DMS79 treated with DMSO at 0.1 percent for 48 hours (cell line): Measurements from ENCODE around the gene GTPBP8.
"Not testable (repeated sequence)": the region's sequence is repeated elsewhere in the genome, so short reads cannot be mapped to it uniquely, and the experiment has no call there.

Source experiments
- DNase-seq: peaks from one replicate; lab custom pipeline; 2025; lab: John Stamatoyannopoulos, UW

The GTPBP8 gene

GRCh38 chr3:113000691-113001090, 9.9 kb downstream of the GTPBP8 start:
- no peak for DNase-seq

- no peak for DNase-seq
These were observed 11.3 kb downstream of the GTPBP8 start for GRCh38 chr3:113002037-113002436.

DNA sequence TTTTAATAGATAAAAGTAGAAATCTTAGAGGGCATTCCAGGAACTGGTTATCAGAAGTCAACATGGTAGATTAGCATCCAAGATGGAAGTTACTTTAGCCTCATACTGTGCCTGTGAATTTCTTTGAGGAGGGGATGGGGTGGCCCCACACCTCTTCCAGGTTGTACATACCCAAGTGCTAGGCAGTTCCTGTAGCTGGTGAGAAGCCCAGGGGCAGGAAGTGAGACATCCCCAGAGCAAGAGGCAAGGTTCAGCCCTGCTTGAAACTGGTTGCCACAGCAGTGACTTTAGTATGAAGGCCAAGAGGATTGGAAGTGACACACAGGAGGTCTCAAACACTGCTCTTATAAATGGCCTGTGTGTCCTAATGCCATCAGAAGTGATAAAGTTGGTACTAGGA, 11.9 kb downstream of the GTPBP8 start:
- DNase-seq, result no peak

GRCh38 chr3:113005611-113006010, 14.8 kb downstream of the GTPBP8 start:
- no peak for DNase-seq

- no peak for DNase-seq
These were observed 15.7 kb downstream of the GTPBP8 start for GRCh38 chr3:113006359-113007056.

- no peak for DNase-seq
These were observed 17.3 kb downstream of the GTPBP8 start for GRCh38 chr3:113008117-113008516.

GRCh38 chr3:113013593-113013992, 22.8 kb downstream of the GTPBP8 start:
- DNase-seq, result no peak

DNA sequence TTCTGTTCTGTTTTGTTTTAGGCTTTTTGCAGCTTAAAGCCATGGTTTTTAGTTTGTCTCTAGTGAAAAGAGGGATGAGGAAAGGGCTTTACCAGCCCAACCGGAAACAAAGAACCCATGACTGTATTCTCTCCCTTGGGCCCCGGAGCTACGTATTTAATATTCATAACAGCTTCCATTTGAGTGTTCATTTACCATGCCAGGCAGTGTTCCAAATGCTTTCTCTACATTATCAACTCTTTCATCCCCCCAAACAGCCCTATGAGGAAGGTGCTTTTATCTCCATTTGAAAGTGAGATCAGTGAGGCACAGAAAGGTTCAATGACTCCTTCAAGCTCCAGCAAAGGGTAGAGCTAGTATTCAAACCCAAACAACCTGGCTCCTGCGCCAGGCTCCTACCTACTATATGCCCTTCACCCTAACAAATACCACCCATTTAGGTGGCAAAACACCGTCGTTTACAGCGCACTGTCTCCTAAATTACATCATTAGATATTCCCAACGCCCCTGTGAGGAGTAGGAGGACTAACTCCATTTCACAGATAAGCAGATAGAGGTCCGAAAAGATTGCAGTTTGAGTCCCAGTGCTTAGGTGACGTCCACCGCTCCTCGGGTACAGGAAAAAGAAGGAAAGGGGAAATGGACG, 27.9 kb downstream of the GTPBP8 start:
- DNase-seq, result peak; percentile 2

DNA sequence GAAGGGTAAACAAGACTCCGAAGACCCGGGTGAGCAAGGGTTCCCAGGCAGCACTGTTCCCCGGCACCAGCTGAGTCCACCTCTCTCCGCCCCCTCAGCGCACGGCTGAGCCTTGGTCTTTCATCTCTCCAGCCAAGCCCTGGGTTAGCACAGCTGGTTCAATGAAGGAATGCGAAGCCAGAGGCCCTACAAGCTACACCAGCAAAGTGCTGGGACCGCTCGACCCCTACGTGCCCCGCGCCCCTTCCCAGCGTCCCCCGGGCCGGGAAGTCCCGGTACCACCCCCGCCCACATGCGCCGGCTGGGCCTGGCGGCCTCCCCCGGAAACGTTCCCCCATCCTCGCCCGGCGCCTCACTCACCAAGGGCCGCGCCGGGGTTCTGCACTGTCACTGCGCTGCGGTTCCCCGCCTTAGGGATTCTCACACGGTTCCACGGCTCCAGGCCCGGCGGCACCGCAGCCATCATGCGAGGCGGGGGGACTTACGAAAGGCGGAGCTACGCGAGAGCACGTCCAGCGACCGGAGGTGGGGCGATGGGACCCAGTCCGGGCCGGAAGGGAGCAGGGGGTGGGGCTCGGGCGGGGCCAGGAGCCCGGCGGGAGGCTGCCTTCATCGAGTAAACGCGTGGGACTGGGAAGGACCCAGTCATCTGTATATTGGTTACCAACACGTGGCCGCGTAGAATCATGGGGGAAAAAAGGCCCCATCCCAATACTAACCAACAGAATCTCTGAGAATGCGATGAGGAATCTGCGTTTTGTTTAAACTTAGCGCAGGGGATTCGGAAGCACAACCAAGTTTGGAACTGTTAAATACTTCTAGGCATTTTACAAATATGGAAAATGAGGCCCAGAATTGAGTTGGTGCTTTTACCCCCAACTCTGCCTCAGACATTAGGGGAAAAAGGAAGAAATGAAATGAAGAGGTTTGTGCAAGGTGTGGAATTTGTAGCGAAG, 28.7 kb downstream of the GTPBP8 start:
- peak; percentile 76 for DNase-seq

GRCh38 chr3:113021471-113021870, 30.7 kb downstream of the GTPBP8 start:
- no peak for DNase-seq

DNA sequence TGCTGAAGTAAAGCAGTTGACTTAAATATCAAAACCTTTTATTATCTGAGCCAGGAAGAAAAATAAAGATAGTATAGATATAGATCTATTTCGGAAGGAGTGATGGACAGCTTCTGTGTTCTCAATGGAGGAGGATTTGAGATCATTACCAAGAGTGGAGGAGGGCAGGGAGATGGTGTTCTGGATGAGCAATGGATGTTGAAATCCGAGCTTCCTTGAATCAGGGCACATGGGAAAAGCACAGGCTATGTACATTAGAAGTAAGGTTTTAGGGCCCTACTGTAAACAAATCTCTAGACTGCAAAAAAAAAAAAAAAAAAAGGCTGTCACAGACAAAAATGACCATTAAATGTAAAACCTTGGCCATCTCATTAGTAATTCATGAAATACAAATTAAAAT, 43.2 kb downstream of the GTPBP8 start:
- no peak for DNase-seq

GRCh38 chr3:113035387-113035982, 44.7 kb downstream of the GTPBP8 start:
- DNase-seq, result peak; percentile 53

DNA sequence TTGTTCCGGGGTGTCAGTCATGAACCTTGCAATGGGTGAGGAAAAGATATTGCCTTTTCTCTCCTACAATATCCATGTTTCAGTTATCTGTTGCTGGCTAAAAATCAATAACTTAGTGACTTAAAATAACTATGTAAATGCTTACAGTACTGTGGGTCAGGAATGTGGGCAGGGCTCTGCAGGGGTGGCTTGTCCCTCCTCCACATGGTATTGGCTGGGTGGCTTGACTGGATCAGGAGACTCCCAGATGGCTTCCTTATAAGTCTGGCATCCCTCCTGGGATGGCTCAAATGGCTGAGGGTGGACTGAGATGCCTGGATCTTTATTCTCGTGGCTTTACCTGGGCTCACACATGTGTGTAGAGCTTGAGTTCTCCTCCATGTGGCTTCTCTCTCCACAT, 47.5 kb downstream of the GTPBP8 start:
- DNase-seq, result no peak

GRCh38 chr3:113039546-113039945, 48.8 kb downstream of the GTPBP8 start:
- DNase-seq, result no peak

- DNase-seq, result no peak
These were observed 49.4 kb downstream of the GTPBP8 start for GRCh38 chr3:113040231-113040630.

GRCh38 chr3:113043686-113044085, 52.9 kb downstream of the GTPBP8 start:
- DNase-seq, result no peak

- DNase-seq, result not testable (repeated sequence)
These were observed 55.6 kb downstream of the GTPBP8 start for GRCh38 chr3:113046186-113046965.

DNA sequence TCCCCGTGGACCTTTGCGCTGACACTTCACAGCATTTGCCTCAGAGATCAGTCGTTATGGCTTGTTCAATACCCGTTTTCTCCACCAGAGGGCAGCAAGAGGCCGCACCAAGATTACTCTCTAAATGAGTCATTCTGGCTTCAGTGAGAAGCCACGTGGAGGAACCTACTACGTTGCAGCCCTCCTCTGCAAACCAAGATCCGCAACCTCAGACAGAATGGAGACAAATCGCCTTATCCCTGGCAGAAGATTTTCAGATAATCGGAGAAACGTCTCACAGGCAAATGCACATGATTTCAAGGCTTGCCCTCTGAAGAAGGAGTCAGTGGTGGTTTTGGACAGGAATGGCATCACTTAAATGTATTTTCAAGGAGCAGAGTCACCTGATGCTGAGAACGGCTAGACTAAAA, 60.5 kb downstream of the GTPBP8 start:
- DNase-seq, result peak; percentile 51
